CD4-positive, CD25-positive, alpha-beta regulatory T cell (primary cell): ENCODE results near the gene L3MBTL4. TPM values are rescaled to one million over a fixed set of nuclear protein-coding genes. Genes with fewer than 3 reads are reported as not detected.
"Not testable (repeated sequence)": the region's sequence is repeated elsewhere in the genome, so short reads cannot be mapped to it uniquely, and the experiment has no call there.

Source experiments
- ATAC-seq, 2 donors: fragments of 150-1000 bp; cut with Tn5 transposase; one replicate each; pipeline ENCODE4 v1.10.0; 2021; ENCODE audit warnings: low read depth in 2 of 2, moderate number of reproducible peaks in 2 of 2, moderate library complexity in 1 of 2
- DNase-seq, 3 donors: peaks; one replicate each; pipeline versions ENCODE4 v3.0.0 to v3.0.0-alpha.2; 2012 to 2022; ENCODE audit warnings: mixed read lengths in 1 of 3
- H3K27ac ChIP-seq: one replicate; pipeline ENCODE4 v1.7.0; 2013; ENCODE audit warnings: mild to moderate bottlenecking, low read length; ENCODE audit not compliant: insufficient read depth, poor library complexity, severe bottlenecking
- H3K27me3 ChIP-seq: one replicate; pipeline ENCODE4 v1.7.0; 2013; ENCODE audit warnings: low read length; ENCODE audit not compliant: control insufficient read depth, insufficient read depth
- H3K36me3 ChIP-seq: one replicate; pipeline ENCODE4 v1.7.0; 2013; ENCODE audit warnings: mild to moderate bottlenecking, low read length, moderate library complexity; ENCODE audit not compliant: control insufficient read depth, insufficient read depth
- H3K4me1 ChIP-seq: 2 replicates; pipeline ENCODE4 v1.7.0; 2013; ENCODE audit warnings: mild to moderate bottlenecking, low read length; ENCODE audit not compliant: insufficient read depth, control insufficient read depth, poor library complexity, severe bottlenecking
- H3K4me3 ChIP-seq: one replicate; pipeline ENCODE4 v1.7.0; 2013; ENCODE audit warnings: low read depth, mild to moderate bottlenecking, low read length, moderate library complexity
- H3K9me3 ChIP-seq, 2 experiments: 1 replicate in 1 of 2; 2 replicates in 1 of 2; pipeline ENCODE4 v1.7.0; 2013; ENCODE audit warnings: low read length in 2 of 2, mild to moderate bottlenecking in 1 of 2, moderate library complexity in 1 of 2; ENCODE audit not compliant: control insufficient read depth in 2 of 2
- H3K27ac Mint-ChIP-seq, 3 donors: one replicate each; pipeline ENCODE4 v1.8.0; 2020 to 2022; ENCODE audit warnings: mild to moderate bottlenecking in 3 of 3, mixed read lengths in 3 of 3, moderate library complexity in 2 of 3
- H3K27me3 Mint-ChIP-seq: one replicate; pipeline ENCODE4 v1.8.0; 2022; ENCODE audit warnings: mild to moderate bottlenecking, mixed read lengths
- H3K36me3 Mint-ChIP-seq: one replicate; pipeline ENCODE4 v1.8.0; 2020; ENCODE audit warnings: mixed read lengths
- H3K4me1 Mint-ChIP-seq, 4 donors: one replicate each; pipeline ENCODE4 v1.8.0; 2020 to 2022; ENCODE audit warnings: mixed read lengths in 4 of 4, mild to moderate bottlenecking in 1 of 4
- H3K4me3 Mint-ChIP-seq, 4 donors: one replicate each; pipeline ENCODE4 v1.8.0; 2020 to 2022; ENCODE audit warnings: mild to moderate bottlenecking in 4 of 4, mixed read lengths in 4 of 4, moderate library complexity in 3 of 4
- H3K9me3 Mint-ChIP-seq, 7 donors: one replicate each; pipeline ENCODE4 v1.8.0; 2020 to 2022; ENCODE audit warnings: mixed read lengths in 7 of 7, mild to moderate bottlenecking in 3 of 7, moderate library complexity in 2 of 7
- polyA plus RNA-seq, 4 donors: library from polyadenylated mRNA; unstranded; fragments of 300-500 nt; fragmentation: Illumina TruSeq; gene quantifications; one replicate each; pipeline ENCODE4 v1.2.3, GENCODE V29; 2021
- total RNA-seq: library from RNA; stranded (reverse); gene quantifications from one replicate; pipeline ENCODE4 v1.2.3, GENCODE V29; 2022

L3MBTL4 gene
- total and polyA plus RNA-seq, 5 donors from 2014 or later = 2.1 TPM; not detected in 4

DNA sequence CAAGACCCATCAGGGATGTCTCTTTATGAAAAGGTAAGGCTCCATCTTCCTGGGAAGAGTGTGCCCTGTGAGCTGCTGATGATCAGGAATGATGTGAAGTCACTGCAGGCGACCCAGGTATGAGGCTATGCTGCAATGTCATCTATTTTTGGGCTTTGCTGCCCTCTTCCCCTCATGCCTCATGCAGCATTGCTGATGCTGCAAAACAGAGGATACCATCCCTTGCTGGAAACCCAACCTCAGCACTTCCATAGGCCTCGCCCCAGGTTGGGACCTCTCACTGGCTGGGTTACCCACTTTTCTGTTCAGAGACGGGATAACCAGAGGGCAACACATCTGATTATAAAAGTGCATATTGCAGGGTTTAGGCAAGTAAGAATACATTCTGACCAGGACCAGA, 255.8 kb downstream of the L3MBTL4 start:
- ATAC-seq = no peak
- Histone ChIP-seq H3K27me3 (no peaks in the 10 kb centered on the region), H3K4me3 (no peak overlapping the region), H3K27ac (no peak overlapping the region), H3K36me3 (no peaks in the 10 kb centered on the region), H3K4me1 (no peaks in the 10 kb centered on the region), H3K9me3 (peaks cover 3 to 5% of the 10 kb centered on the region in 2 experiments)
- Mint-ChIP-seq H3K4me3 (no peak overlapping the region), H3K9me3 (peaks cover 0 to 11% (median 5%) of the 10 kb centered on the region in 7 donors), H3K4me1 (no peaks in the 10 kb centered on the region), H3K27ac (no peak overlapping the region), H3K36me3 (no peaks in the 10 kb centered on the region), H3K27me3 (no peaks in the 10 kb centered on the region)
- DNase-seq = no peak

DNA sequence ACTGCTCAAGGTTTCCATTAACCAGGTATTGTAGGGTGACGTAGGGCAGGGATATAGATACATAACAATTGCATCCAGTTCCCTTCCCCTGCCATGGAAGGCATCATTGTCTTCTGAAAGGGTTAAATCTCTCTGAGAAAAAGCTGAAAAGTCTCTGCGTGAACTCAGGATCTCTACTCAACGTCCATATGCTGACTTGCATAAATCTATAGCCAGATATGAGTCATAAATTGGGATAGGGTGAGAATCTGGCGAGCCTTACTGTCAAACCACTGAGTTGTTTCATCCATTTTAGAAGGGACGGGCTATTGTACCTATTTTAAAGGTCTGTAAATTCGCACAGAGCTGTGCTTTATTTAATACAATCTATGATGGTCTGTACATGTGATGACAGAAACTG, 258.3 kb downstream of the L3MBTL4 start:
- no peaks in the 10 kb centered on the region for H3K36me3 ChIP-seq
- DNase-seq (no peak), ATAC-seq (no peak)
- H3K27me3 ChIP-seq = no peaks in the 10 kb centered on the region
- H3K4me3 ChIP-seq = no peak overlapping the region
- Mint-ChIP-seq H3K4me3 (no peak overlapping the region), H3K27me3 (no peaks in the 10 kb centered on the region), H3K36me3 (no peaks in the 10 kb centered on the region), H3K27ac (no peak overlapping the region), H3K9me3 (peaks cover 0 to 12% (median 1%) of the 10 kb centered on the region in 7 donors), H3K4me1 (no peaks in the 10 kb centered on the region)
- no peak overlapping the region for H3K27ac ChIP-seq
- no peaks in the 10 kb centered on the region for H3K9me3 ChIP-seq
- no peaks in the 10 kb centered on the region for H3K4me1 ChIP-seq

GRCh38 chr18:6155707-6156106, 259.0 kb downstream of the L3MBTL4 start:
- H3K27me3 Mint-ChIP-seq = no peaks in the 10 kb centered on the region
- H3K36me3 ChIP-seq = no peaks in the 10 kb centered on the region
- no peaks in the 10 kb centered on the region for H3K9me3 ChIP-seq
- no peaks in the 10 kb centered on the region for H3K4me1 ChIP-seq
- no peak for ATAC-seq
- DNase-seq = no peak
- no peak overlapping the region for H3K4me3 Mint-ChIP-seq
- no peak overlapping the region for H3K27ac Mint-ChIP-seq
- no peaks in the 10 kb centered on the region for H3K4me1 Mint-ChIP-seq
- H3K4me3 ChIP-seq = no peak overlapping the region
- no peaks in the 10 kb centered on the region for H3K27me3 ChIP-seq
- no peaks in the 10 kb centered on the region for H3K36me3 Mint-ChIP-seq
- peaks cover 0 to 12% (median 1%) of the 10 kb centered on the region in 7 donors for H3K9me3 Mint-ChIP-seq
- no peak overlapping the region for H3K27ac ChIP-seq

DNA sequence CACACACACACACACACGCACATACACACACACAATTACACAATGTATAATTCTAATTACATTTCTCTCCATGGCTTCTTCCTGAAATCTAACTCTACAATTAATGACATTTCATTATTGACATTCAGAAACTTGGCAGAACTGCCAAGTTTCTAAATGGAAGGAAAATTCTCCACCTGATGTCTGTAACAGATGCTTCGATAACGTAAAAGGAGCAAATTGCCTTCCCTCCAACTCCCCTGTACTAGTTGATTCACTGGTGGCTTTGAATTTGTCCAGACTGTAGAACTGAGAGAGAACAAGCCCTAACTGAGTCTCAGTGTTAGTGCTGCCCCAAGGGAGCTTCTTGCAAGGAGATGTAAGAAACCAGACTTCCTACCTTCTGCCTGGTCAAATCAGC, 264.3 kb downstream of the L3MBTL4 start:
- Mint-ChIP-seq H3K36me3 (no peaks in the 10 kb centered on the region), H3K4me3 (no peak overlapping the region), H3K27ac (no peak overlapping the region), H3K27me3 (no peaks in the 10 kb centered on the region), H3K4me1 (no peaks in the 10 kb centered on the region), H3K9me3 (peaks cover 0 to 16% (median 5%) of the 10 kb centered on the region in 7 donors)
- Histone ChIP-seq H3K36me3 (no peaks in the 10 kb centered on the region), H3K27me3 (no peaks in the 10 kb centered on the region), H3K4me3 (no peak overlapping the region), H3K9me3 (no peaks in the 10 kb centered on the region), H3K4me1 (no peaks in the 10 kb centered on the region), H3K27ac (no peak overlapping the region)
- DNase-seq (no peak), ATAC-seq (no peak)

DNA sequence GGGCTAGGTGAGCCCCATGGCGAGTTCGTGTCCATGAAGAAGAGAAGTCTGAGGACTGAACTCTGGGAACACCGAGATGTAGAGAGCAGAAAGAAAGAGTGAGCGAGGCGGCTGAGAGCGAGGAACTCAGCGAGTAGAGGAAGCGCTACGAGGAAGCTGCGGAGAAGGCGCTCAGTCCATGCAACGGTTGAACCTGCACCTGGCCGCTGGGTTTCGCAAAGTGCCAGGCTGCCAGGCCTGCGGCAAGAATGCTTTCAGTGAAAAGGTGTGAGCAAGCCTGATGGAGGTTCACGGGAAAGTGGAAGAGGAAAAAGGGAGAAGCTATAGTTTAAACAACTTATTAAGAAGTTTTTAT, 268.4 kb downstream of the L3MBTL4 start:
- Mint-ChIP-seq H3K4me3 (no peak overlapping the region), H3K36me3 (no peaks in the 10 kb centered on the region), H3K4me1 (no peaks in the 10 kb centered on the region), H3K27ac (peak overlapping the region in 1 of 3 donors; percentile 90), H3K9me3 (peaks cover 0 to 7% (median 3%) of the 10 kb centered on the region in 7 donors), H3K27me3 (no peaks in the 10 kb centered on the region)
- H3K27ac ChIP-seq = no peak overlapping the region
- H3K36me3 ChIP-seq = no peaks in the 10 kb centered on the region
- H3K27me3 ChIP-seq = no peaks in the 10 kb centered on the region
- no peak overlapping the region for H3K4me3 ChIP-seq
- no peak for DNase-seq
- H3K9me3 ChIP-seq = no peaks in the 10 kb centered on the region
- no peaks in the 10 kb centered on the region for H3K4me1 ChIP-seq
- no peak for ATAC-seq

DNA sequence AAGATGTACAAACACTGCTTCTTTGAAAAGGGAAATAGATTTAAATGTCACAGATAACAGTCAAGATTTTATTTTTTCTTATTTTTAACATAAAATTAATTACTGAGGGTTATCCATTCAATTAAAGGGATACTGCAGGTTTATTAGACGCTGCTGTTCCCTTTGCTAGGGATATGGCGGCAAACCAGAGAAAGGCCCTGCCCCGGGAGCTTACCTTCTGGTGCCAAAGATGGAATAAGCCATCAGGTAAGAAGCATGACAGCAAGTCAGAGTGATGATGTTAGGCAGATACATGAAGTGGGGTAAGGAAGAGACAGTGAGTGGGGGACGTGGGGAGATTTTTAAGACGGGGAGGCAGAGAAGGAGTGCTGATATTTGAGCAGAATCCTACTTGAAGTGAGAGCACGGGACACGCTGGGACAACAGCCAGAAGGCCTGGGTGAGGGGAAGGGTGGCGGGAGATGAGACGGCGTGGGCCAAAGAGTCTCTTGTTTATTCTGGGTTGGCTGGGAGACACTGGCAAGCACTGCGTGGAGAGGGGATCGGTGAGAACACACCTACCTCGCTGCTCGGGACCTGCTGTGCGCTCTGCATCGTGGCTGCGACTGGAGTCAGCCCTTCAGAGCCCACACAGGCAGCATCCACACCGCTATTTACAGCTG, 268.9 kb downstream of the L3MBTL4 start:
- H3K4me3 Mint-ChIP-seq = no peak overlapping the region
- Histone ChIP-seq H3K4me3 (no peak overlapping the region), H3K27me3 (no peaks in the 10 kb centered on the region), H3K9me3 (no peaks in the 10 kb centered on the region), H3K36me3 (no peaks in the 10 kb centered on the region), H3K27ac (no peak overlapping the region), H3K4me1 (no peaks in the 10 kb centered on the region)
- H3K9me3 Mint-ChIP-seq = peaks cover 0 to 6% (median 3%) of the 10 kb centered on the region in 7 donors
- peak overlapping the region in 2 of 3 donors; percentile 21 to 90 for H3K27ac Mint-ChIP-seq
- H3K27me3 Mint-ChIP-seq = no peaks in the 10 kb centered on the region
- no peaks in the 10 kb centered on the region for H3K36me3 Mint-ChIP-seq
- ATAC-seq = no peak
- DNase-seq = no peak
- H3K4me1 Mint-ChIP-seq = no peaks in the 10 kb centered on the region

- no peak overlapping the region for H3K4me3 Mint-ChIP-seq
- Histone ChIP-seq H3K4me1 (no peaks in the 10 kb centered on the region), H3K9me3 (no peaks in the 10 kb centered on the region), H3K36me3 (no peaks in the 10 kb centered on the region), H3K27ac (no peak overlapping the region), H3K4me3 (no peak overlapping the region), H3K27me3 (no peaks in the 10 kb centered on the region)
- H3K27ac Mint-ChIP-seq = no peak overlapping the region
- no peaks in the 10 kb centered on the region for H3K27me3 Mint-ChIP-seq
- no peaks in the 10 kb centered on the region for H3K36me3 Mint-ChIP-seq
- peaks cover 0 to 2% (median 0%) of the 10 kb centered on the region in 4 donors for H3K4me1 Mint-ChIP-seq
- DNase-seq = no peak
- ATAC-seq = no peak
- H3K9me3 Mint-ChIP-seq = peaks cover 0 to 8% (median 4%) of the 10 kb centered on the region in 7 donors
Measured at GRCh38 chr18:6139007-6139406, 275.7 kb downstream of the L3MBTL4 start.

DNA sequence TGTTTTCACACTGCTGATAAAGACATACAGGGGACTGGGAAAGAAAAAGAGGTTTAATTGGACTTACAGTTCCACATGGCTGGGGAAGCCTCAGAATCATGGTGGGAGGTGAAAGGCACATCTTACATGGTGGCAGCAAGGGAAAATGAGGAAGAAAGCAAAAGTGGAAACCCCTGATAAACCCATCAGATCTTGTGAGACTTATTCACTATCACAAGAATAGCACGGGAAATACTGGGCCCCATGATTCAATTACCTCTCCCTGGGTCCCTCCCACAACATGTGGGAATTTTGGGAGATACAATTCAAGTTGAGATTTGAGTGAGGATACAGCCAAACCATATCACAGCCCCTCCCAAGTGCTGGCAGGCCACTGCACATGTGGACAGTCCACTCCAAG, 278.8 kb downstream of the L3MBTL4 start:
- H3K4me1 ChIP-seq, H3K9me3 ChIP-seq, ATAC-seq, H3K36me3 ChIP-seq, H3K27ac ChIP-seq, H3K4me3 ChIP-seq, H3K27ac Mint-ChIP-seq, H3K36me3 Mint-ChIP-seq, H3K27me3 ChIP-seq, H3K27me3 Mint-ChIP-seq, H3K4me1 Mint-ChIP-seq, H3K4me3 Mint-ChIP-seq, DNase-seq: not testable (repeated sequence)
- peaks cover 1 to 11% (median 4%) of the 10 kb centered on the region in 7 donors for H3K9me3 Mint-ChIP-seq
